Lower leg skin (tissue), 3 donors: Measurements from ENCODE around the gene ATE1.
"Not testable (repeated sequence)": the region's sequence is repeated elsewhere in the genome, so short reads cannot be mapped to it uniquely, and the experiment has no call there.

Experiments used
- CTCF ChIP-seq, 3 donors: fragments of 450-650 bp; IDR thresholded peaks; one replicate each; pipeline ENCODE4 v1.5.1; 2016; ENCODE audit warnings: antibody characterized with exemption in 3 of 3, mild to moderate bottlenecking in 3 of 3, moderate library complexity in 2 of 3
- POLR2A ChIP-seq, 2 donors: fragments of 450-650 bp; IDR thresholded peaks; one replicate each; pipeline ENCODE4 v1.6.1; 2016 to 2017; ENCODE audit warnings: antibody characterized with exemption in 2 of 2, mild to moderate bottlenecking in 1 of 2, moderate library complexity in 1 of 2

- not testable (repeated sequence) for TF ChIP-seq CTCF, POLR2A (IDR thresholded peaks at IDR 0.05)
These were observed 228.1 kb downstream of the ATE1 start for GRCh38 chr10:121699703-121700102.
